ENCODE results near the gene ENTHD1. TPM values are rescaled to one million over a fixed set of nuclear protein-coding genes. Genes with fewer than 3 reads are reported as not detected.

The ENTHD1 gene
- total RNA-seq, 1 donor from 2014 or later, result not detected

- TF ChIP-seq CTCF (IDR thresholded peaks at IDR 0.05; ENCODE audit: partially characterized antibody, unreplicated experiment), result no peak
- H3K4me3 Mint-ChIP-seq (ENCODE audit: unreplicated experiment), result no peak overlapping the region
- H3K4me1 Mint-ChIP-seq (ENCODE audit: low read depth, unreplicated experiment), result peaks cover 4% of the 10 kb centered on the region
Measured at GRCh38 chr22:39901565-39902146, 8.1 kb upstream of the ENTHD1 start.

GRCh38 chr22:39900306-39901227, 7.0 kb upstream of the ENTHD1 start, which contains the start of gene GRAP2:
Gene GRAP2, plus strand, starts transcription at chr22:39901084. Its CDS starts 46,023 bp downstream, at chr22:39947107.
- H3K27me3 Mint-ChIP-seq (ENCODE audit: unreplicated experiment), result no peaks in the 10 kb centered on the region
- peaks cover 4% of the 10 kb centered on the region for H3K4me1 Mint-ChIP-seq (ENCODE audit: low read depth, unreplicated experiment)
- TF ChIP-seq CTCF (IDR thresholded peaks at IDR 0.05; ENCODE audit: partially characterized antibody, unreplicated experiment), result no peak
- H3K27ac Mint-ChIP-seq (ENCODE audit: unreplicated experiment), result no peak within 1 kb of the TSS
- H3K9me3 Mint-ChIP-seq (ENCODE audit: unreplicated experiment), result no peaks in the 10 kb centered on the region
- no peak for DNase-seq
- no peaks in the 10 kb centered on the region for H3K36me3 Mint-ChIP-seq (ENCODE audit: unreplicated experiment)
- no peak within 1 kb of the TSS for H3K4me3 Mint-ChIP-seq (ENCODE audit: unreplicated experiment)

More at GRCh38 chr22:39901565-39902146, 8.1 kb upstream of the ENTHD1 start:
- H3K9me3 Mint-ChIP-seq (ENCODE audit: unreplicated experiment), result no peaks in the 10 kb centered on the region
- H3K36me3 Mint-ChIP-seq (ENCODE audit: unreplicated experiment), result no peaks in the 10 kb centered on the region
- H3K27me3 Mint-ChIP-seq (ENCODE audit: unreplicated experiment), result no peaks in the 10 kb centered on the region
- H3K27ac Mint-ChIP-seq (ENCODE audit: unreplicated experiment), result no peak overlapping the region
- no peak for DNase-seq

GRCh38 chr22:39898997-39899396, 5.4 kb upstream of the ENTHD1 start:
- Mint-ChIP-seq H3K36me3 (ENCODE audit: unreplicated experiment) (no peaks in the 10 kb centered on the region), H3K4me1 (ENCODE audit: low read depth, unreplicated experiment) (peaks cover 4% of the 10 kb centered on the region), H3K4me3 (ENCODE audit: unreplicated experiment) (no peak overlapping the region), H3K27ac (ENCODE audit: unreplicated experiment) (no peak overlapping the region), H3K9me3 (ENCODE audit: unreplicated experiment) (no peaks in the 10 kb centered on the region), H3K27me3 (ENCODE audit: unreplicated experiment) (no peaks in the 10 kb centered on the region)
- DNase-seq, result no peak
- TF ChIP-seq CTCF (IDR thresholded peaks at IDR 0.05; ENCODE audit: partially characterized antibody, unreplicated experiment), result no peak

- no peaks in the 10 kb centered on the region for H3K27me3 Mint-ChIP-seq (ENCODE audit: unreplicated experiment)
- H3K36me3 Mint-ChIP-seq (ENCODE audit: unreplicated experiment), result no peaks in the 10 kb centered on the region
- no peak for DNase-seq
- H3K4me1 Mint-ChIP-seq (ENCODE audit: low read depth, unreplicated experiment), result peaks cover 4% of the 10 kb centered on the region
- H3K9me3 Mint-ChIP-seq (ENCODE audit: unreplicated experiment), result no peaks in the 10 kb centered on the region
- no peak overlapping the region for H3K27ac Mint-ChIP-seq (ENCODE audit: unreplicated experiment)
- TF ChIP-seq CTCF (IDR thresholded peaks at IDR 0.05; ENCODE audit: partially characterized antibody, unreplicated experiment), result no peak
- H3K4me3 Mint-ChIP-seq (ENCODE audit: unreplicated experiment), result no peak overlapping the region
Measured at GRCh38 chr22:39897841-39898240, 4.3 kb upstream of the ENTHD1 start.

All from glutamatergic neuron (in vitro differentiated cells).